Common myeloid progenitor, CD34-positive (primary cell): ENCODE data around the gene HSPA4L.

Experiments used
- CTCF ChIA-PET: fragments of 350-600 bp; sonication (Branson Sonifier 250); formaldehyde crosslinking; loops from one replicate; lab custom pipeline; 2021; ENCODE audit warnings: antibody characterized with exemption; lab: Charles Lee
- POLR2A ChIA-PET: fragments of 350-600 bp; sonication (Branson Sonifier 250); formaldehyde crosslinking; loops from one replicate; lab custom pipeline; 2021; ENCODE audit warnings: antibody characterized with exemption; lab: Charles Lee
- DNase-seq, 3 donors: peaks; one replicate each; pipeline versions ENCODE4 v3.0.0 to v3.0.0-alpha.2; 2013
- H3K27ac ChIP-seq, 2 experiments: 1 replicate in 1 of 2; 2 replicates in 1 of 2; pipeline ENCODE4 v1.7.0; 2013; ENCODE audit warnings: inconsistent platforms in 2 of 2, low read length in 2 of 2, mild to moderate bottlenecking in 2 of 2, low read depth in 1 of 2, moderate library complexity in 1 of 2; ENCODE audit not compliant: severe bottlenecking in 2 of 2, insufficient read depth in 1 of 2, poor library complexity in 1 of 2
- H3K27me3 ChIP-seq, 5 experiments: replicated peaks in 2 of 5; 1 replicate in 3 of 5; 2 replicates in 2 of 5; pipeline versions ENCODE4 v1.6.1 to v1.7.0; 2013; ENCODE audit warnings: low read length in 4 of 5, mild to moderate bottlenecking in 2 of 5, moderate library complexity in 2 of 5, inconsistent platforms in 1 of 5; ENCODE audit not compliant: insufficient read depth in 5 of 5, control insufficient read depth in 4 of 5
- H3K36me3 ChIP-seq, 4 experiments: 1 replicate in 2 of 4; 2 replicates in 2 of 4; pipeline versions ENCODE4 v1.6.1 to v1.7.0; 2013; ENCODE audit warnings: low read length in 3 of 4, control low read depth in 1 of 4, mild to moderate bottlenecking in 1 of 4; ENCODE audit not compliant: control insufficient read depth in 4 of 4, insufficient read depth in 4 of 4
- H3K4me1 ChIP-seq, 4 experiments: 1 replicate in 3 of 4; 2 replicates in 1 of 4; pipeline versions ENCODE4 v1.6.1 to v1.7.1; 2013; ENCODE audit warnings: low read length in 3 of 4, mild to moderate bottlenecking in 3 of 4, control low read depth in 1 of 4, inconsistent platforms in 1 of 4, moderate library complexity in 1 of 4; ENCODE audit not compliant: control insufficient read depth in 4 of 4, insufficient read depth in 4 of 4; ENCODE audit errors: control extremely low read depth in 1 of 4
- H3K4me3 ChIP-seq, 7 experiments: 1 replicate in 4 of 7; 2 replicates in 3 of 7; pipeline versions ENCODE4 v1.5.1 to v1.7.0; 2013; ENCODE audit warnings: mild to moderate bottlenecking in 7 of 7, low read length in 6 of 7, moderate library complexity in 6 of 7, inconsistent platforms in 2 of 7, low read depth in 2 of 7, control low read depth in 1 of 7; ENCODE audit not compliant: insufficient read depth in 4 of 7, control insufficient read depth in 1 of 7; ENCODE audit errors: extremely low read depth in 1 of 7
- H3K9me3 ChIP-seq, 5 experiments: 1 replicate in 4 of 5; 2 replicates in 1 of 5; pipeline versions ENCODE4 v1.6.1 to v1.7.1; 2013; ENCODE audit warnings: low read length in 4 of 5, mild to moderate bottlenecking in 2 of 5, inconsistent platforms in 1 of 5, low read depth in 1 of 5, moderate library complexity in 1 of 5; ENCODE audit not compliant: control insufficient read depth in 4 of 5, insufficient read depth in 2 of 5; ENCODE audit errors: control extremely low read depth in 1 of 5
- WGBS: methylation state at CpG from one replicate; pipeline ENCODE4 v1.1.5; 2013; ENCODE audit not compliant: insufficient coverage; 5-methylcytosine and 5-hydroxymethylcytosine counted together

HSPA4L gene

GRCh38 chr4:127809173-127809800 lies 27.2 kb downstream of the HSPA4L start:
- CTCF ChIA-PET, result no interaction called here
- Histone ChIP-seq H3K9me3 (no peaks in the 10 kb centered on the region), H3K36me3 (no peaks in the 10 kb centered on the region), H3K27ac (no peak overlapping the region), H3K4me3 (no peak overlapping the region), H3K4me1 (no peaks in the 10 kb centered on the region), H3K27me3 (no peaks in the 10 kb centered on the region)
- 90% methylated on average over 4 of the region's 6 CpGs for WGBS
- DNase-seq, result peak; percentile 3 to 13 (median 8)
- POLR2A ChIA-PET, result no interaction called here

- WGBS, result 100% methylated on average over 2 of the region's 3 CpGs
- Histone ChIP-seq H3K4me1 (no peaks in the 10 kb centered on the region), H3K4me3 (no peak overlapping the region), H3K27ac (no peak overlapping the region), H3K36me3 (no peaks in the 10 kb centered on the region), H3K27me3 (no peaks in the 10 kb centered on the region), H3K9me3 (no peaks in the 10 kb centered on the region)
- ChIA-PET POLR2A (no interaction called here), CTCF (interaction anchor here (0.6 to 1.2 kb wide), 2 partner anchors 21 to 24 kb away, joined by 3 read pairs; no protein-coding TSS in a partner anchor)
- DNase-seq, result no peak
Observed at GRCh38 chr4:127810551-127810950, 28.4 kb downstream of the HSPA4L start.

- WGBS, result 100% methylated on average over 1 of the region's 2 CpGs
- Histone ChIP-seq H3K4me1 (no peaks in the 10 kb centered on the region), H3K4me3 (no peak overlapping the region), H3K36me3 (peaks cover 0 to 4% (median 1%) of the 10 kb centered on the region in 4 experiments), H3K27me3 (no peaks in the 10 kb centered on the region), H3K9me3 (no peaks in the 10 kb centered on the region), H3K27ac (no peak overlapping the region)
- DNase-seq, result no peak
- ChIA-PET CTCF (no interaction called here), POLR2A (no interaction called here)
Observed at GRCh38 chr4:127822430-127822829, 40.3 kb downstream of the HSPA4L start.

- no peaks in the 10 kb centered on the region for H3K27me3 ChIP-seq
- WGBS, result no CpG with 5 or more reads among the region's 2 CpGs
- CTCF ChIA-PET, result no interaction called here
- H3K36me3 ChIP-seq, result peaks cover 0 to 4% (median 2%) of the 10 kb centered on the region in 4 experiments
- no peak for DNase-seq
- no peak overlapping the region for H3K4me3 ChIP-seq
- no peak overlapping the region for H3K27ac ChIP-seq
- no peaks in the 10 kb centered on the region for H3K4me1 ChIP-seq
- POLR2A ChIA-PET, result no interaction called here
- no peaks in the 10 kb centered on the region for H3K9me3 ChIP-seq
Observed at GRCh38 chr4:127828121-127828520, 46.0 kb downstream of the HSPA4L start.

GRCh38 chr4:127829014-127829413 lies 46.9 kb downstream of the HSPA4L start:
- Histone ChIP-seq H3K27ac (no peak overlapping the region), H3K9me3 (no peaks in the 10 kb centered on the region), H3K27me3 (no peaks in the 10 kb centered on the region), H3K4me1 (no peaks in the 10 kb centered on the region), H3K36me3 (peaks cover 0 to 2% (median under 1%) of the 10 kb centered on the region in 4 experiments), H3K4me3 (no peak overlapping the region)
- CTCF ChIA-PET, result no interaction called here
- DNase-seq, result no peak
- POLR2A ChIA-PET, result no interaction called here

- no peaks in the 10 kb centered on the region for H3K27me3 ChIP-seq
- POLR2A ChIA-PET, result no interaction called here
- H3K27ac ChIP-seq, result no peak overlapping the region
- peak in 2 of 3 donors; percentile 32 to 41 for DNase-seq
- H3K36me3 ChIP-seq, result peaks cover 0 to 2% (median 0%) of the 10 kb centered on the region in 4 experiments
- no peaks in the 10 kb centered on the region for H3K9me3 ChIP-seq
- H3K4me3 ChIP-seq, result no peak overlapping the region
- CTCF ChIA-PET, result interaction anchor here (0.9 kb wide), 1 partner anchor 22 kb away, joined by 3 read pairs; no protein-coding TSS in a partner anchor
- no CpG with 5 or more reads among the region's 4 CpGs for WGBS
- H3K4me1 ChIP-seq, result no peaks in the 10 kb centered on the region
Observed at GRCh38 chr4:127832585-127832984, 50.5 kb downstream of the HSPA4L start.

GRCh38 chr4:127843704-127844600 lies 61.8 kb downstream of the HSPA4L start:
- CTCF ChIA-PET, result interaction anchor here (0.6 kb wide), 1 partner anchor 882 kb away, joined by 3 read pairs; no protein-coding TSS in a partner anchor
- WGBS, result 98% methylated on average over 12 of the region's 12 CpGs

More at GRCh38 chr4:127843704-127844600, 61.8 kb downstream of the HSPA4L start:
- Histone ChIP-seq H3K36me3 (peaks cover 0 to 8% (median 1%) of the 10 kb centered on the region in 4 experiments), H3K27ac (no peak overlapping the region), H3K4me1 (no peaks in the 10 kb centered on the region), H3K4me3 (no peak overlapping the region), H3K27me3 (no peaks in the 10 kb centered on the region), H3K9me3 (peaks cover 0 to 28% (median 5%) of the 10 kb centered on the region in 5 experiments)
- no peak for DNase-seq
- POLR2A ChIA-PET, result no interaction called here
